Measurements from ENCODE around the gene CCHCR1.
"Not testable (repeated sequence)": the region's sequence is repeated elsewhere in the genome, so short reads cannot be mapped to it uniquely, and the experiment has no call there.

CCHCR1 gene

GRCh38 chr6:31183287-31183686 is 25.7 kb upstream of the CCHCR1 start:
- not testable (repeated sequence) for DNase-seq

GRCh38 chr6:31180500-31180899 is 22.9 kb upstream of the CCHCR1 start:
- no peak for DNase-seq

GRCh38 chr6:31179896-31180295 is 22.3 kb upstream of the CCHCR1 start:
- no peak for DNase-seq

GRCh38 chr6:31179042-31179386 is 21.4 kb upstream of the CCHCR1 start:
- no peak for DNase-seq

- peak; percentile 9 for DNase-seq
These were observed 20.8 kb upstream of the CCHCR1 start for GRCh38 chr6:31178143-31179041.

GRCh38 chr6:31175971-31176370 is 18.4 kb upstream of the CCHCR1 start:
- DNase-seq: no peak

- no peak for DNase-seq
These were observed 16.8 kb upstream of the CCHCR1 start for GRCh38 chr6:31174378-31174777.

- DNase-seq: no peak
These were observed 15.8 kb upstream of the CCHCR1 start for GRCh38 chr6:31173406-31173805.

GRCh38 chr6:31172973-31173384 is 15.4 kb upstream of the CCHCR1 start:
- DNase-seq: no peak

GRCh38 chr6:31171931-31172905 is 14.6 kb upstream of the CCHCR1 start:
- no peak for DNase-seq

- DNase-seq: no peak
These were observed 13.5 kb upstream of the CCHCR1 start for GRCh38 chr6:31170987-31171671.

GRCh38 chr6:31170600-31170881 is 12.9 kb upstream of the CCHCR1 start, which contains the start of gene POU5F1:
POU5F1 (minus strand) TSS chr6:31170682; CDS start chr6:31170620, 62 bp downstream.
- DNase-seq: no peak

- not testable (repeated sequence) for DNase-seq
These were observed 12.4 kb upstream of the CCHCR1 start for GRCh38 chr6:31169858-31170599.

- DNase-seq: no peak
These were observed 11.7 kb upstream of the CCHCR1 start for GRCh38 chr6:31169123-31169857.

GRCh38 chr6:31168606-31169005 is 11.0 kb upstream of the CCHCR1 start:
- no peak for DNase-seq

GRCh38 chr6:31165986-31166385 is 8.4 kb upstream of the CCHCR1 start:
- no peak for DNase-seq

GRCh38 chr6:31165064-31165832 is 7.6 kb upstream of the CCHCR1 start:
- DNase-seq: not testable (repeated sequence)

GRCh38 chr6:31164475-31165063 is 7.0 kb upstream of the CCHCR1 start:
- not testable (repeated sequence) for DNase-seq

- no peak for DNase-seq
These were observed 6.3 kb upstream of the CCHCR1 start for GRCh38 chr6:31163922-31164321.

- DNase-seq: no peak
These were observed 5.0 kb upstream of the CCHCR1 start for GRCh38 chr6:31162463-31163165.

Data from NCI-H774 (cell line).